Measurements from ENCODE around the gene NRF1.
"Not testable (repeated sequence)": the region's sequence is repeated elsewhere in the genome, so short reads cannot be mapped to it uniquely, and the experiment has no call there.

Gene NRF1

DNA sequence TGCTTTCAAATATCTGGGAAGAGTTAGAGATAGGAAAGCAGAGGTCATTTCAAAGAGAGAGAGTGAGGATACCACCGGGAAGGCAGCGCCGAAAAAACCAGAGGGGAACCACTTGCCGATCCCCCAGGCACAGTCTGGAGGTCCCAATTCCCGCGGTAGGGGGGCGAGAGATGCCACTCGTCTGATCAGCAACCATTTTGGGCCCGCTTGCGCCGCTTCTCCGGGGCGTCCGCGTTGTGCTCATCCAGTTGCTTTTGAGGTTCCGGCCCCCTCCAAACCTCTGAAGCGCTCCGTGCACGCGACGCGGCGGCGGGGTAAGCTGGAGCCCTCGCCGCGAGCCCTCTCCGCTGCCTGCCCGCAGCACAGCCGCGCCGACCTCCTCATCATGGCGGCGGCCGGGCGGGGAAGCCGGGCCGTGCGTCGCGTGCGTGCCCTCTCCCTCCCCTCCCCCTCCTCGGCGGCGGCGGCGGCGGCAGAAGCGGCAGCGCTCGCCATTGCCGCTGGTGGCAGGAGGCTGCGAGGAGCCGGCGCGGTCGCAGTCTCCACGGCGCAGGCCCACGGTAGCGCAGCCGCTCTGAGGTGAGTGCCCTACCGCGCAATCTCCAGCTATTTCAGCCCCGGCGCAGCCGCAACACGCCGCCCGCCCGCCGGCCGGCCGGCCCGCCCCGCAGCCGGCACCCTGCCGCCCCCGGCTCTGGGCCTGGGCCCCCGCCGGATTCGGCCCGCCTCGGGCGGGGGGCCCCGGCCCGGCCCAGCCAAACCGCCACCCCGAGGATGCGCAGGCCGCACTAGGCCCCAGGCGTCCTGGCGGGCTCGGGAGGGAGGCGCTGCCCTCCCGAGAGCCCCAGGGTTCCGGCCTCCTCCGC, at the start of gene NRF1:
TSS of gene NRF1 (plus strand) at position 475 of the 866 bp plus-strand sequence. CDS start 45,632 bp downstream, outside the sequence.
- in situ Hi-C loops (cut with HindIII; ENCODE audit: low sequenced_read_pairs) = no loop called here

DNA sequence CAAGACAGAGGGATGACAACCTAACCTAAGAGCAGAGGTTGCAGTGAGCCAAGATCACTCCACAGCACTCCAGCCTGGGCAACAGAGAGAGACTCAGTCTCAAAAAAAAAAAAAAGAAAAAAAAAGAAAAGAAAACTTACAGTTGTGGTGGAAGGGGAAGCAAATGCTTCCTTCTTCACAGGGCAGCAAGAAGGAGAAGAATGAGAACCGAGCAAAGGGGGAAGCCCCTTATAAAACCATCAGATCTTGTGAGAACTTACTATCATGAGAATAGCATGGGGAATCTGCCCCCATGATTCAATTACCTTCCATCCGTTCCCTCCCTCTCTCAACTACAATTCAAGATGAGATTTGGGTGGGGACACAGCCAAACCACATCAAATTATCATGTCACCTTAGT, 45.2 kb upstream of the NRF1 start:
- in situ Hi-C loops (cut with HindIII; ENCODE audit: low sequenced_read_pairs) = not testable (repeated sequence)

DNA sequence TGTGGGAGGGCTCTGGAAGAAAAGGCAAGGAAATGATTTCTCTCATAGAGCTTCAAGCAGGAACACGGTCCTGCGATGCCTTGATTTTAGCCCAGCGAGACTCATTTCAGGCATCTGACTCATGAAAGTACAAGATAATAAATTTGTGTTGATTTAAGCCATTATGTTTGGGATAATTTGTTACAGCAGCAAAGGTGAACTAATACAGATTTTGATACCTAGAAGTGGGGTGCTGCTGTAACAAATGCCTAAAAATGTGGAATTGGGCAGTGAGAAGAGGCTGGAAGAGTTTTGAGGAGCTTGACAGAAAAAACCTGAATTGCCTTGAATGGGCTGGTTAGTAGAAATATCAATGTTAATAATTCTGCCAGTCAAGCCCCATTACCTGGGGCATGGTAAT, 44.1 kb upstream of the NRF1 start:
- in situ Hi-C loops (cut with HindIII; ENCODE audit: low sequenced_read_pairs) = no loop called here

- in situ Hi-C loops (cut with HindIII; ENCODE audit: low sequenced_read_pairs) = no loop called here
Observed at GRCh38 chr7:129568240-129568639, 43.3 kb upstream of the NRF1 start.

GRCh38 chr7:129569326-129569725, 42.2 kb upstream of the NRF1 start:
- in situ Hi-C loops (cut with HindIII; ENCODE audit: low sequenced_read_pairs) = no loop called here

- in situ Hi-C loops (cut with HindIII; ENCODE audit: low sequenced_read_pairs) = no loop called here
Observed at GRCh38 chr7:129569811-129570215, 41.7 kb upstream of the NRF1 start.

- in situ Hi-C loops (cut with HindIII; ENCODE audit: low sequenced_read_pairs) = no loop called here
Observed at GRCh38 chr7:129571201-129571600, 40.3 kb upstream of the NRF1 start.

GRCh38 chr7:129572205-129572604, 39.3 kb upstream of the NRF1 start:
- in situ Hi-C loops (cut with HindIII; ENCODE audit: low sequenced_read_pairs) = no loop called here

- in situ Hi-C loops (cut with HindIII; ENCODE audit: low sequenced_read_pairs) = no loop called here
Observed at GRCh38 chr7:129574487-129574886, 37.0 kb upstream of the NRF1 start.

GRCh38 chr7:129575699-129576098, 35.8 kb upstream of the NRF1 start:
- in situ Hi-C loops (cut with HindIII; ENCODE audit: low sequenced_read_pairs) = no loop called here

- in situ Hi-C loops (cut with HindIII; ENCODE audit: low sequenced_read_pairs) = no loop called here
Observed at GRCh38 chr7:129576138-129576537, 35.4 kb upstream of the NRF1 start.

DNA sequence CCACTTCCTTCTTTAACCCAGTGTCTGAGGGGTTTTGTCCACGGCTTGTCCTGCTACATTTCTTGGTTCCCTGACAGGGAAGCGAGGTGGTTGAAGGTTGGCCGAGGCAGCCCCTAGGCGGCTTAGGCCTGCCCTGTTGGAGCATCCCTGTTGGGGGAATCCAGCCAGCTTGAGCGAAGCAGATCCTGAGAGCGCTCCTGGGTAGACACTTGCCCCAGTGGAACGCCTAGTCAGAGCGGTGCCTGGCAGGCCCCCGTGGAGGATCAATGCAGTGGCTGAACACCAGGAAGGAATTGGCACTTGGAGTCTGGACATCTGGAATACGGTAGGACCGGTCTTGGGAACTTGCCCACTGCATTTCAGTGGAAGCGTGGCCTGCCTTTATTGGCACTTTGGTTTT, 32.7 kb upstream of the NRF1 start:
- in situ Hi-C loops (cut with HindIII; ENCODE audit: low sequenced_read_pairs) = no loop called here

DNA sequence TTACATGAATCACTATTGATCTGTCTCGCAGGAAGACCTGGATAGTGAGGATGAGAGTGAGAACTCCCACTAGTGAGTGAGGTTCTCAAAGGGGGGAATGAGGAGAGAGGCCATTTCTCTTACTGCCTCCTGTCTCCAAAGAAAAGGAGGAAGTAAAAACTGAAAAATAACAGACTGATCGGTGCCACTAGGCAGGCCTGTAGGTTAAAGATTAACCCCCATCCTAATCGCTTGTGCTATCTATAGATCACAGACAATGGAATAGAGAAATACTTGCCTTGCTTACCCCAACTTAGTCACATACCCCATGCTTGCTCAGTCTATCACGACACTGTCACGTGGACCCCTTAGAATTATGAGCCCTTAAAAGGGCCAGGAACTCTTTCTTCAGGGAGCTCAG, 25.3 kb upstream of the NRF1 start:
- in situ Hi-C loops (cut with HindIII; ENCODE audit: low sequenced_read_pairs) = not testable (repeated sequence)

- in situ Hi-C loops (cut with HindIII; ENCODE audit: low sequenced_read_pairs) = no loop called here
Observed at GRCh38 chr7:129588268-129588667, 23.3 kb upstream of the NRF1 start.

DNA sequence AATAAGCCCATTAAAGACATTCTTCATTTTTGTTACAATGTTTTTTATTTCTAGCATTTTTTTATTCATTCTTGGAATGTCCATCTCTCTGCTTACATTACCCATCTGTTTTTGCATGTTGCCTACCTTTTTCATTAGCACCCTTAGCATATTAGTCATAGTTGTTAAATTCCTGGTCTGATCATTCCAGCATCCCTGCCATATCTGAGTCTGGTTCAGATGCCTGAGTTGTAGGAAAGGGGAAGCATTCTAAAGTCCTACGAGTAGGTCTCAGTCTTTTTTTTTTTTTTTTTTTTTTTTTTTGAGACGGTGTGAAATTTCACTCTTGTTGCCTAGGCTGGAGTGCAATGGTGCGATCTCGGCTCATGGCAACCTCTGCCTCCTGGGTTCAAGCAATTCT, 19.7 kb upstream of the NRF1 start:
- in situ Hi-C loops (cut with HindIII; ENCODE audit: low sequenced_read_pairs) = no loop called here

DNA sequence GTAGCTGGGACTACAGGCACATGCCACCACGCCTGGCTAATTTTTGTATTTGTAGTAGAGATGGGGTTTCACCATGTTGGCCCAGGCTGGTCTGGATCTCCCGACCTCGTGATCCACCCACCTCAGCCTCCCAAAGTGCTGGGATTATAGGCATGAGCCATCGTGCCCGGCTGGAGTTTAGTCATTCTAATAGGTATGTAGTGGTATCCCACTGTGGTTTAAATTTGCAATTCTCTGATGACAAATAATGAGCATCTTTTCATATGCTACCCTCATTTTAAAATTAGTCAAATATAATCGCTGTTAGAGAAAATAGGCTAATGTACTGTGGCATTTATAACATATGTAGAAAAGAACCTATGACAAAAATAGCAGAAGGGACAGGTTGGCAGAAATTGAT, 15.1 kb upstream of the NRF1 start:
- in situ Hi-C loops (cut with HindIII; ENCODE audit: low sequenced_read_pairs) = not testable (repeated sequence)

- in situ Hi-C loops (cut with HindIII; ENCODE audit: low sequenced_read_pairs) = no loop called here
Observed at GRCh38 chr7:129597672-129598071, 13.8 kb upstream of the NRF1 start.

DNA sequence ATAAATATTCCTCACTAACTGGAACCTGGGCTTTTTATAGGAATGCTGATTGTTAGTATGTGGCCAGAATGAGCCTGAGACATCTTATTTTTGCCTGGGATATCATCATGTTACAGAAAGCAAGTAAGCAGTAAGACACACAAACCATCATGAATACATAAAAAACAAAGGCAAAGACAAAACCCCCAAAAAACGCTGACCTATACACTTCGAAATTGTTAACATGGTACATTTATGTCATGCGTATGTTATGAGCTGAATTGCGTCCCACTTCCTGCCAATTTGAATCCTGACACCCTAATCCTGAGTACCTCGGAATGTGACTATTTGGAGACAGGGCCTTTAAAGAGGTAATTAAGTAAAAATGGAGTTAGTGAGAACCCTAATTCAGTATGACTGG, 12.3 kb upstream of the NRF1 start:
- in situ Hi-C loops (cut with HindIII; ENCODE audit: low sequenced_read_pairs) = no loop called here

GRCh38 chr7:129603594-129603993, 7.9 kb upstream of the NRF1 start:
- in situ Hi-C loops (cut with HindIII; ENCODE audit: low sequenced_read_pairs) = not testable (repeated sequence)

- in situ Hi-C loops (cut with HindIII; ENCODE audit: low sequenced_read_pairs) = not testable (repeated sequence)
Observed at GRCh38 chr7:129604021-129604420, 7.5 kb upstream of the NRF1 start.

DNA sequence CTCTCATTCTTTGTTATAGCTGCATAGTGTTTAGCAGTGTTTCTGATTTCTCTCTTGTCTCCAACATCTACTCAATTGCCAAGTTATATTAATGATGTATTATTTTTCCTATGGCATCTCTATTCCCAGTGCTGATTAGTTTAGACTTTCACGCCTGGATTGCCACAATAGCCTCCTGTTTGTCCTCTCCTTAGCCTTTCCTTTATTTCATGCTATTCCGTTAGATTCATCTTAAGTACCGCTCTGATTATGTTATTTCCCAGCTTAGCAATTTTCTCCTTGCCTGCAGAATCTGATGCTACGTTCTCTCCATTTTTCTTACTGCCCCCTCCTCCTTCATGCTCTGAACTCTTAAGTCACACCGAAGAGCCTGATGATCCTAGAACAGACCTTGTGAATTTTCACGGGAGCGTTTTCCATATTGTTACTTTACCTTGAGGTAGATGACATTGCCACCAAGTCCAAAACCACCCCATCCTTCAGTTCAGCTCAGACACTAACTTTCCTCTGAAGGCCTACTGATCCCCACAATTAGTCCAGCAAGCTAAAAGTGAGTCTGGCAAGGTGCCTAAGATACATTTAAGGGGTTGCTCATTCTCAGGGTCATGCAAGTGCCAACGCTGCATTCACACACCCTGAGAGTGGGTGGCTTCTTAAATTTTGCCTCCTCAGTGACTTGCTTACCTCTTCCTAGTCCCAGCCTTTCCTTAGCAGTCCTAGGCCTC, 6.6 kb upstream of the NRF1 start:
- in situ Hi-C loops (cut with HindIII; ENCODE audit: low sequenced_read_pairs) = no loop called here

DNA sequence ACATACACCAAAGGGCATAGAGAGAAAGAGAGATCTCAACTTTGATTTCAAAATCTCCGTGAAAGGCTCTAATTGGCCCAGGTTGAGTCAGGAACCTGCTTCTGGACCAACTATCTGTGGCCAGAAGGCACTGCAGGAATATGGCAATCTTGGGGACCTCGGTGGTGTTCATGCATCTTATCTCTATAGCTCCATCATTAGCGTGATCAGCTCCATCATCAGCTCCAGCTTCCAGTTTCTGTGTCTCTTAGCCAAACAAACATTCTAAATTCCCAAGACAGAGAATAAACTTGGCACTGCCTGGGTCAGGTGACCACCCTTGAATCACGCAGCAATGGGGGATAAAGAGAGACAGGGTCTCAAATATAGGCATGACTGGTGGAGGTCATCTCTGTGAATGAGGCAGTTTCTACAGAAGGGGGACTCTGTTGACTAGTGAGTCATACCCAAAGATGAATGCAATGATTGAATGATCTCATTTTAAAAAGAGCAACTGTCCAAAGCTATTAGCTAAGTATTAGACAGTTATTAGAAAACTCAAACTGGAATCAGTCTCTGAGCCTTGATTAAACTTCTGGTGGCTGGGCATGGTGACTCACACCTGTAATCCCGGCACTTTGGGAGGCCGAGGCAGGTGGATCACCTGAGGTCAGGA, 5.4 kb upstream of the NRF1 start:
- in situ Hi-C loops (cut with HindIII; ENCODE audit: low sequenced_read_pairs) = no loop called here
